ENCODE measurements around the gene RMND5B.
A peak's percentile ranks its signal among the peaks of the same experiment; 100 is the strongest.
"Not testable (repeated sequence)": the region's sequence is repeated elsewhere in the genome, so short reads cannot be mapped to it uniquely, and the experiment has no call there.

Gene RMND5B, protein sequence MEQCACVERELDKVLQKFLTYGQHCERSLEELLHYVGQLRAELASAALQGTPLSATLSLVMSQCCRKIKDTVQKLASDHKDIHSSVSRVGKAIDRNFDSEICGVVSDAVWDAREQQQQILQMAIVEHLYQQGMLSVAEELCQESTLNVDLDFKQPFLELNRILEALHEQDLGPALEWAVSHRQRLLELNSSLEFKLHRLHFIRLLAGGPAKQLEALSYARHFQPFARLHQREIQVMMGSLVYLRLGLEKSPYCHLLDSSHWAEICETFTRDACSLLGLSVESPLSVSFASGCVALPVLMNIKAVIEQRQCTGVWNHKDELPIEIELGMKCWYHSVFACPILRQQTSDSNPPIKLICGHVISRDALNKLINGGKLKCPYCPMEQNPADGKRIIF

DNA sequence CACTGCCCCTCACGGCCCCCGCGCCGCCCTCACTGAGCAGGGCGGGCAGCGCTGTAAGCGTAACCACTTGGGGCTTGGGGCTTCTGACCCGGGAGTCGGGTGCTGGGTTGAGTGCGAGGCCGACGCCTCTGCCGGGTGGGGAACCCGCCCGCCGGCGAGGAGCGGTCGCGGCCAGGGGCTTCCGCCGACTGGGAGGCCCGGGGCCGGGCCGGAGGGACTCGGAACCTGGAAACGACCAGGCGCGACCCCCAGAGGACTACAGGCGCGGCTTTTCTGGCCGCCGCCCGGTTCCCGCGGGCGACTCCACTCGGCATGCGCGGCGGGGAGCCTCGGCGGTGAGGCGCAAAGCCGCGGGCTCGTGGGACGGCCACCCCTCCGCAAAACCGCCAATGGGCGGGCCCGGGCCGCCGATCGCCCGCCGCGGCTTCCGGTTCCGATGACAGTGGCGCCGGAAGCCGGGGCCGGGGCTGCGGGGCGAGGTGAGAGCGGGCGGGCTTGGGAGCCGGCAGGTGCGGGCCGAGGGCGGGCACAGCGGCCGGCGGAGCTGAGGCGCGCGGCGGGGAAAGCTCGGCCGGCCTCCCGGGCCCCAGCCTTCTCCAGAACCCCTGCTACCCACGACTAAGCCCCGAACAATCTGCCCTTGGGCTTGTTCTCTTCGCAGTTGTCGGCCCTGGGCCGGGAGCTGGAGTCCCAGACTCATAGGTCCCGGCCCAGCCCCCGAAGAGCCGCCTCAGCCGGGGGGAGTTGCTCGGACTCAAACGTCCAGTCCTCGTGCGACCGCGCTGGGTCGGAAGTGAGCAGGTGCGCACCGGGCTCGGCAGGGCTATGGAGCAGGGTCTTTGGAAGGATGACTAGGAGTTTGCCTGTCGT, at the start of gene RMND5B:
Gene RMND5B, plus strand, starts transcription at position 439 of the 870 bp plus-strand sequence. CDS start 7,106 bp downstream, outside the sequence.
- DNase-seq: peak; percentile 92

DNA sequence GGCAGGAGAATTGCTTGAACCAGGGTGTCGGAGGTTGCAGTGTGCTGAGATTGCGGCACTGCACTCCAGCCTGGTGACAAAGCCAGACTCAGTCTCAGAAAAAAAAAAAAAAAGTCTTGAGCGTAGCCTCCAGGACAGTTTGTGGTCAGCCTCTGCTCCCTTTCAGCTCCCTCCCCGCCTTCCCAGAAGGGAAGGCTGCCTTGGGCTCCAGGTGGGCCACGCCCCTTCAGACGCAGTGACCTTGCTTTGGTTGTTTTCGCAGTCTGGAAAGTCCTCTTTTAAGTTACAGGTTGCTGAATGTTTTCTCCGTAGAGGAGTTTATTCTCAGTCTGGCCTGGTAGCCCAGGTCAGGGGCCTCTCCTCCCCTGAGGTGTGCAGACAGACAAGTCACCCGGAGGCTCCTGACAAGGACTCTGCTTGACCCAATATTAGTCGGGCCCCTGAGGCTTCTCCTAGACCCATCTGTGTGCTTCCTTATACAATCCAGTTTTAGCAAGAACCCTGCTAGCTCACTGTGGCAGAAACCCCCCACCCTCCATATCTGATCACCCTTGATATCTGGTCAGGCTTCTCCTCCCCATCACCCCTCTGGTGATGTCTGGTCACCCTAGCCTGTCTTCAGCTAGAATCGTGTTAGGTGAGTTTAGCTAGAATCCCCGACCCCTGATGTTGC, 49.1 kb upstream of the RMND5B start:
- no peak for DNase-seq

DNA sequence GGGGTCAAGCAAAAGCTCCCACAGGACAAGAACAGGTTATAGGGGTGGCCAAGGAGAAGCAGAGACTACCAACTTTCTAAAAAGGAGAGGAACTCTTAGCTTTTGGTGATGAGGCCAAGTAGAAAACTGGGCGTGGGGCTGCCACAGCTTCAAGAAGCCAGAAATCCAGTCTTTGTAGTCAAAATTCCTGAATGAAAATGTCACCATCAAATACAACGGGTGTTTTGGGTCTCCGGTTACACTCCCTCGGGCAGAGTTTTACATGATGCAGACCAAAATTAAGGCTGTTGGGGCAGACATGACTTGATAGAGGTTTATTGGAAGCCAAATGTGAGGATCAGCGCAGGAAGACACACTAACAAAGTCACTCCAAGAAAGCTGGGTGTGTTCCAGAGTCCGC, 46.9 kb upstream of the RMND5B start:
- no peak for DNase-seq

DNA sequence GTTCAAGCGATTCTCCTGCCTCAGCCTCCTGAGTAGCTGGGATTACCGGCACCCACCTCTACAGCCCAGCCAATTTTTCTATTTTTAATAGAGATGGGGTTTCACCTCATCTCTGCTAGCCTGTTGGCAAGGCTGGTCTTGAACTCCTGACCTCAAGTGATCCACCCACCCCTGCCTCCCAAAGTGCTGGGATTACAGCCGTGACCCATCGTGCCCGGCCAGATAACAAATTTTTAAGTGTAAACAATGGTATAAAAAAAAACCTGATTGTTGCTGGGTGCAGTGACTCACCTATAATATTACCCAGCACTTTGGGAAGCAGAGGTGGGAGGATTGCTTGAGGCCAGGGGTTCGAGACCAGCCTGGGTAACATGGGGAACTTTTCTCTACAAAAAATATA, 45.5 kb upstream of the RMND5B start:
- no peak for DNase-seq

DNA sequence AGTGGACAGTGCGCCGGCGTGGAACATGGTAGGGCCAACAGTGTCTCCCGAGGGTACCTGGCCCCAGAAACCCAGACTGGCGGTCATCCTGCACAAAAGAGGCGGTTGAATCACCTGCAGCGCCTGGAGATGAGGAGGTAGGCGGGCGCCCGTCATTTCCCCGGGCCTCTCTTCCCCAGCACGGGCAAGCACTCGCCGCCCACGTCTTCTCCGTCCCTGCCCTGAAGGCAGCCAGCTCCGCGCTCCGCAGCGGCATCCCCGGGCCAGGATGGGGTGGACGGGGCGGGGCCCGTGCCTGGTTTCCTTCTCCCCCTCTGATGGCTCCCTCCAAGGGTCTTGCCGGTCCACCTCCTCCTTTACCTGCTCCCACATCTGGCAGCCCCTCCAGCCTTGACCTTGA, 44.5 kb upstream of the RMND5B start:
- DNase-seq: no peak

DNA sequence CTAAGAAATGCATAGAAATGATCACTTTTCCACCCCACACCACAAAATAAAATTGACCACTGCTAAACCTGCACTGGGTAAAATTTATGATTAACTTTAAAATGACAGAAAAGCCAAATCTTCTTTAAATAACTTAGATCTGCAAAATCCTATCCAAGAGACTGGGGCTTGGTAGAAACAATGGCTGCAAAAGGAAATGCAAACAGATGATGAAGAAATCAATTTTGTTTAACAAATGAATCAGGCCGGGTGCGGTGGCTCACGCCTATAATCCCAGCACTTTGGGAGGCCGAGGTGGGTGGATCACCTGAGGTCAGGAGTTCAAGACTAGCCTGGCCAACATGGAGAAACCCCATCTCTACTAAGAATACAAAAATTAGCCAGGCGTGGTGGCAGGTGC, 43.6 kb upstream of the RMND5B start:
- not testable (repeated sequence) for DNase-seq

DNA sequence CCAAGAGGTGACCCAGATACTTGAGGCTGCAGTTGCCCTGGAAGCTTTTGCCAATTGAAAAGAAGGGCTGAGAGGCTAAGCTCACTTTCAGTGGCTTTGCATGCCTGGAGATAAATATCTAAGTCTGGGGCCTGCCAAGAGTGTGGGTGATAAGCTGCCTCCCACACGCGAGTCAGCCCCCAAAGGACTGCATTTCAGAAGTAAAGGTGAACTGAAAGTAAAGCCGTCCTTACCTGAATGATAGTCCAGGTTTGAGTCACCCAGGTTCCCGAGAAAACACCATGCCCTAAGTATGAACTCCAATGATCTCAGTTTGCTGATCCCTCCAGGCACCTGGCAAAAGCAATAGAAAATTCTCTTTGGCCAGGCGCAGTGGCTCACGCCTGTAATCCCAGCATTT, 40.0 kb upstream of the RMND5B start:
- DNase-seq: no peak

DNA sequence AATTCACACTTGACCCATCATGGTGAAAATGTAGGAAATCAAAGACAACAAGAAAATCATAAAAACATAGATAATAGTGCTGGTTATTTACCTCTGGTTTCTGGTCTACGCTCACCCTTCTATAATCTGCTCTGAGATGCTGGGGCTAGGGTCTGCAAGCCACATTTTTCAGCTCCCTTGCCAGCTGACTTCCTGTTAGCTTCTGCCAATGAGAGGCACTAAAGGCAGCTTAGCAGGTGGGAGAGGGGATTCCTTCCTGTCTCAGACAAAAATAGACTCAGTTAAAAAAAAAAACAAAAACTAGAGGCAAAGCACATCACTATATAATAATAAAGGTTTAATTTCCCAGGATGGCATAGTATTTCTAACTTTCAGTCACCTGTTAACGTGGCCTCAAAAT, 37.7 kb upstream of the RMND5B start:
- DNase-seq: no peak

DNA sequence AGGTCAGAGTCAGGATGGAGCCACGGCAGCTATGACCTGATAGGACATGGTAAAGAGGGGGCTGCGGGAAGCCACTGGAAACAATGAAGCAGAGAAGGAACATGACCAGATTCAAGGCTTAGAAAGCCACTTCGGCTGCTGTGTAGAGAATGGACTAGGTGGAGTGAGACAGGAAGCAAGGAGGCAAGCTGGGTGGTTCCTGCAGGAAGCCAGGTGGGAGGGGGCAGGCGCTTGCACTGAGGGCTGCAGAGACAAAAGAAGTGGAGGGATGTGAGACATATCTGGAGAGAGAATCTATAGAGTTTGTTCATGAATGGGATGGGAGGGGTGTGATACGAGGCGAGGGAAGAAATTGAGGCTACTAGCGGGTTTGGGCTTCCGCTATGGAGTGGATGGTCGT, 36.5 kb upstream of the RMND5B start:
- no peak for DNase-seq

DNA sequence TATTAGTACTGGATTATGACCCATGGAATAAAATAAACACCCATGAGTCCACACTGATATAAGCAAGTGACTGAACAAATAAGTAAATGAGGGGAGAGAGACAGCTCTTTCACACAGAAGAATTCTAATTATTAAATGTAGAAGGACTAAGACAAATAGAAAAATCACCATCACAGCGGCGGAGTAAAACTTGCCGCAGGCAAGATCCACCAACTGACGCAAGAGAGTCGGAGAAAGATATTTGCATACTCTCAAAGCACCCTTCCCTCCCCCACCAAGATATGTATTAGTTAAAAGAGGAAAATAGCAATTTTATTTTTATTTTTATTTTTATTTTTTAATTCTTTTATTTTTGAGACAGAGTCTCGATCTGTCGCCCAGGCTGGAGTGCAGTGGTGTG, 32.1 kb upstream of the RMND5B start:
- DNase-seq: no peak

DNA sequence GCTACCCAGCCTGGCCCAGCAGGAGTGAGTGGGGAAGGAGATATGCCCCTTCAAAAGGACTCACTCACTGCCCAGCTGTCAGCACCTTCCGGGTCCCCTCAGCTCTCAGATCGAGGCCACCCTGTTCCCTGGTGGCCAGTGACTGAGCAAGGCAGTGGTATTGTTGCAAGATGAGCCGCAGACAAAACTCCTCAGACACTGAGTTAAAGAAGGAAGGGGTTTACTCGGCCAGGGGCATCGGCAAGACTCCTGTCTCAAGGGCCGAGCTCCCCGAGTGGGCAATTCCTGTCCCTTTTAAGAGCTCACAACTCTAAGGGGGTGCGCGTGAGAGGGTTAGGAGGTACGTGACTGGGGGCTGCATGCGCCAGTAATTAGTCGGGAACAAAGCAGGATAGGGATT, 27.2 kb upstream of the RMND5B start:
- DNase-seq: no peak

DNA sequence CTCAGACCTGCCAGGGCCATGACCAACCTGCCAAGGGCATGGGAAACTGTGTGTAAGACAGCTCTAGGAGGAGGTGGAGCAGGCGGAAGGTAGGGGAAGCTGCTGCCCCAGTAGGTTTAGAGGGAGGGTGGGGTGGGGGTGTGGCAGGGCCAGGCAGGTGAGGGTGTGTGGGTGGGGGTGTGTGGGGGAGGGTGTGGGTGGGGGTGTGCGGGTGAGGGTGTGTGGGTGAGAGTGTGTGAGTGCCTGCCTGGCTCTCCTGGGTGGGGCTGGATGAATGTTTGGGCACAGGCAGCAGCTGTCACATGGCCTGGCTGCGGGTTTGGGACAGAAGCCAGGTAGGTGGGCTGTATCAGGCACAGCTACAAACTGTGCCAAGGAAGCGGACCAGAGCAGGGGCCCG, 26.3 kb upstream of the RMND5B start:
- peak; percentile 63 for DNase-seq

DNA sequence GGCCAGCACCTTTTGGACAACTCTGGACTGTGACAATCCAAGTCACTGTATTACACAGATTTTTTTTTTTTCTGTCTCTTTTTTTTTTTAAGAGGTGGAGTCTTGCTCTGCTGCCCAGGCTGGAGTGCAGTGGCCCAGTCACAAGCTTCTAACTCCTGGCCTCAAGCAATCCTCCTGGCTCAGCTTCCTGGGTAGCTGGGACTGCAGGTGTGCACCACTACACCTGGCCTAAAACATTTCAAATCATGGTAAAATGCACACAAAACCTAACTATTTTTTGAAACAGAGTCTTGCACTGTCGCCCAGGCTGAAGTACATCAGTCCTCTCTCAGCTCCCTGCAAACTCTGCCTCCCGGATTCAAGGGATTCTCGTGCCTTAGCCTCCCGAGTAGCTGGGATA, 24.7 kb upstream of the RMND5B start:
- no peak for DNase-seq

DNA sequence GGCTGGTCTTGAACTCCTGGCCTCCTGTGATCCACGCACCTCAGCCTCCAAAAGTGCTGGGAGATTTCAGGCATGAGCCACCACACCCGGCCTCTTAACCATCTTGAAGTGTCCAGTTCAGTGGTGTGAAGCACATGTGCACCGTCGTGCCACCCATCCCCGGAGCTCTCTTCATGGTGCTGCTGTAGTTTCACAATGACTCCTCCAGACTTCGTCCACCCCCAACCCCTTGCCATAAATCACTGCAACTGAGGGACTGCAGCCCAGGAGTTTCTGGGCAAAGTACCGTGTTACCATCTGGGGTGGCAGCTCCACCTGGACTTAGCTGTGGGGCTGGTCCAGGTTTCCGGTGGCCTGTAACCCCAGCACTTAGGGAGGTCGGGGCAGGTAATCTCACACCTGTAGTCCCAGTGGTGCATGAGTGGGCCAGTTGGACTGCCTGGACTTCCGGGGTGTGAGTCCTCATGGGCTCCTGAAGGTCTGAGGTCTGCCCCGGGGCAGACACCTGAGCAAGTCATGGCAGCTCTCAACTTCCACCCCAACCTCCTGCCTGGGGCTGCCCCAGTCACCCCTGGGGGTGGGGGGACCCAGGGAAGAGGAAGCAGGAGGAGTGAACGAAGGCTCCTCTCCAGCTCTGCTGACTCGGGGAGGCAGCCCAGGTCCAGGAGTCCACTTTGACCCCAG, 24.1 kb upstream of the RMND5B start:
- DNase-seq: no peak

DNA sequence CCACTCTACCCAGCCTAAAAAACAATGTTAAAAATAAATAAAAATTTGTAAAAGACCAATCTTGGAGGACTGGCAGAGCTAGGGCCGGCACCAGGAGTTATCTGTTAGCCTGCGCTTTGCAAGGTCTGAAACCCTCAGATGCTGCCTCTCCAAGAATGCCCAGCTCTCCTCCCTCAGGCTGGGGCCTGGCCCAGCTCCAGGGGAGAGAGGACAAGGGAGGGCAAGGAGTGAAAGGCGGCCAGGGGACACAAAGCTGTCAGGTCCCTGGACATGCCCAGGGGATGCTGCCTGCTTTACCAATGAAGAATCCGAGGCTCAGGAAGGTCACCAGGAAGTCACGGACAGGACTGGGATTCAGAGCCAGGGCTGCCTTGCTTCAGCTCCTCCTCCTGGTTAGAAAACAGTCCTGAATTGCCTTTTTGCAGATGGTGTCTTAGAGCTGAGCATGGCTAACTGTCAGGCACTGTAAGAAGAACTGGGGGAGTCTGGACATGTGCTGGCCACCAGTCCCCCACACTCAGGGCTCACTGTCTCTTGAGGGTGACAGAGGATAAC, 23.0 kb upstream of the RMND5B start:
- DNase-seq: no peak

DNA sequence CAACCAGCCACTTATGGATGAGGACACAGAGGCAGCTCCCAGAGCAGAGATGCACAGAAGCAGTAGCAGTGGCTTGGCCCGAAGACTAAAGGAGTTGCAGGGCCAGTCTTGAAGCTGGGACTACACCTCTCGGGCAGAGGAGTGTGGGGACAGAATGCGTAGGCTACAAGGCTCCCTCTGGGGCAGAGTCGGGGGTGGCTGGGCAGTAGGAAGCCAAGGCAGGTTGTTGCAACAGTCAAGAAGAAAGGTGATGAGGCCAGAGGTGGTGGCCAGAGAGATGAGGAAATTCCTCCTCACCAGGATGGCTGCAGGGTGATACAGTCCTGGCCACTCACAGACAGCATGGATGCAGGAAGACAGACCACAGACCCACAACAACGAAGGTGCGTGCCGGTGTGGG, 22.4 kb upstream of the RMND5B start:
- no peak for DNase-seq

DNA sequence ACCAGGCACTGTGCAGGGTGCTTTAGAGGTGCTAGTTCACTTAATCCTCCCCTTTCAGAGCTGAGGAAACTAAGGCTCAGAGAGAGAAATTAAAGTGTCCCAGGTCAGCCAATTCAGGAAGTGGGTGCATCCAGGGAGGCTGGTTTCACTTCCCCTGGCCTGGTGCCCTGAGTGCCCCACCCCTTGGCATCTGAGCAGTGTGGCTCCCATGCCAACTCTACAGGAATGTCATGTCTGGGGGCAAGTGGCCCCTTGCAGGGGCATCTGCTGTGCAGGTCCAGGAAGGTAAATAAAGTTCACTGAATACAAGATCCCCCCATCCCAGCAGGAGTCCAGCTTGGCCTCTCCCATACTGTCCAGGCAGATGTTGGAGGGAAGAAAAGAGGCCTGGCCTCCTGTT, 21.8 kb upstream of the RMND5B start:
- no peak for DNase-seq

DNA sequence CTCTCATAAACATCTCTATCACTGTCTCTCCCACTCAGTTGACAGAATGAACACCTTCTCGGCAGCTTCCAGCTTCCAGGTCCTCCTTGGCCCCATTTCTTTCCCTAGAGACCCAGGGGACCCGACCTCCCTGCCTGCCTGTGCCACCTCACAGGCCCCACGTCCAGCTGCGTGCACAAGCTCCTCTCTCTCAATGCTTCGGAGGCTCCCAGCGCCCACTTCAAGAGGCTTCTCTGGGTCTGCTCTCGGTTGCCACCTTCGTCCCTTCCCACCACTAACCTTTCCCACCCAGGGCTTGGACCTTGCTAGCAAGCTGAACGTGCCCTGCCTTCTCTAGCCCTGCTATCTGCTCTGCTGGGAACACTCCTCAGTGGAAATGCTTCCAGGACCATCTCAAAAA, 20.3 kb upstream of the RMND5B start:
- DNase-seq: no peak

DNA sequence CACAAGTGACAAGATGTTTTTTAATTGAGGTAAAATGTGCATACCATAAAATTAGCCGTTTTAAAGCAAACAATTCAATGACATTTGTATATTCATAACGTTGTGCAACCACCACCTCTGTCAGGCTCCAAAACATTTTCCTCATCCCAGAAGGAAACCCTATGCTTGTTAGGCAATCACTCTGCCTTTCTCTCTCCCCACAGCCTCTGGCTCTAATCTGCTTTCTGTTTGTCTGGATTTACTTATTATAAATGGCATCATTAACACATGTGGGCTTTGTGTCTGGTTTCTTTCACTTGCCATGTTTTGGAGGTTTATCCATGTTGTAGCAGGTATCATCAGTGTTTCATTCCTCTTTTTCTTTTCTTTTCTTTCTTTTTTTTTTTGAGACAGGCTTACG, 18.9 kb upstream of the RMND5B start:
- DNase-seq: no peak

DNA sequence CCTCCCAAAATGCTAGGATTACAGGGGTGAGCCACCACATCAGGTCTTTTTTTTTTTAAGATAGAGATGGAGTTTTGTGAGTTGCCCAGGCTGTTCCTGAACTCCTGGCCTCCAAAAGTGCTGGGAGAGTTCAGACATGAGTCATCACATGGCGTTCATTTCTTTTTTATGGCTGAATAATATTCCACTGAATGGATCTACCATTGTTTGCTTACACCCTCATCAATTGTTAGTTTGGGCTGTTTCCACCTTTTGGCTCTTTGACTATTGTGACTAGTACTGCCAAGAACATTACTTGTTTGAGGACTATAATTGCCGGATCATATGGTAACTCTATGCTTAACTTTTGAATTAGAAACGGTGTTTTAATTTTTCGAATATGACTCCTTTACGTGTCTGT, 18.3 kb upstream of the RMND5B start:
- DNase-seq: no peak

DNA sequence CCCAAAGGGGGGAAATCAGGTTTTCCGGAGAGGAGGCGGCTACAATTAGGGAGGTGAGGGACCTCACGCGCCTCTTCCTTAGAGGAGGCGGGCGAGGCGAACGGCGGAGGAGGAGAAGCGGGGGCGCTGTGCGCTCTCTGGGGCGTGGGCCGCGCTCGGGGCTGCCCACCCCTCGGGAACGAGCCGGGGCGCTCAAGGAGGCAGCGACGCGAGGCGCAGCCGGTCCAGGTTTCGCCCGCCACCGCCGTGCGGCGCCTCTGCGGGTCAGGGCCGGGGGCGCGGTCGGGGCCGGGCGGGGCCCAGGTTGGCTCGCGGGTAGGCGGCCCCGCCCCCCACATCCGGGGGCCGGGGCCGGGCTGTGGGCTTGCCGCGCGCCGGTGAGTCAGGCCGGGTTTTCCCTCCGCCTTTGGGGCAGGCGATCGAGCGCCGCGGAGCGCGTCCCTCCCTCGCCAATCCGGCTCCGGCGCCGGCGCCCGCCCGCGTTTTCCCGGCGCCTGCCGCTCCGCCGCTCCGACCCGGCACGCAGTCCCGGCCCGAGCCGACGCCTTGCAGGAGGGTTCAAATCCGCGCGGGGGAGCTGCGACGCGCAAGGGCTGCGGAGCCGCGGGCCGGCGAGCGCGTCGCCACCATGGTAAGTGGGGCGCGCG, 17.6 kb upstream of the RMND5B start, which contains the start of gene N4BP3:
Gene N4BP3, plus strand, starts transcription at position 392 of the 647 bp plus-strand sequence. CDS start 6,052 bp downstream, outside the sequence.
- peak; percentile 84 for DNase-seq

DNA sequence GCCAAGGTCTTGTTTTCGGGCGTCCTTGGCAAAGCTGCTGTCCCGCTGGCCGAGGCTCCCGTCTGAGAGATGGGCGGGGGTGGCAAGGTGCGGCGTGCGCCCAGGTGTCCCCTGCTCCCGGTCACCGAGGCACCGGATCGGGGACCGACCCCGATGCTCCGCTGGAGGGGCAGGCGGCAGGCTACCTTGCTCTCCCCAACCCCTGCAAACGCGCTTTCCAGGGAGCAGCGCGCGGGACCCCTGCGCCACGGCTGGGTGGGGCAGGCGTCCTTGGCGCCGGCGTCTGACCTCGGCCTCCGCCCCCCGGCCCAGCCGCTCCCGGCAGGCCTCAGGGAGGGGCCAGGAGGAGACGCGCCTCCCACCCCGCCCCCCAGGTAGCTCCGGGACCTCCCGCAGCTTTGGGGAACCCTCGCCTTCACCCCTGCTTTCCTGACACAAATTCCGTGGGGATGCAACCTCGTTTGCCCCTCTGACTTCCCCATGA, 16.9 kb upstream of the RMND5B start:
- DNase-seq: no peak
